ENCODE measurements around the gene FOXP3.

- no peak for TF ChIP-seq POLR2A (IDR thresholded peaks at IDR 0.05)
- TF ChIP-seq CTCF (IDR thresholded peaks at IDR 0.05): no peak
Observed at GRCh38 chrX:49251325-49251724, 13.2 kb downstream of the FOXP3 start.

All from Peyer's patch (tissue), 4 donors.